ENCODE data around the gene NAALADL2.
"Not testable (repeated sequence)": the region's sequence is repeated elsewhere in the genome, so short reads cannot be mapped to it uniquely, and the experiment has no call there.

DNA sequence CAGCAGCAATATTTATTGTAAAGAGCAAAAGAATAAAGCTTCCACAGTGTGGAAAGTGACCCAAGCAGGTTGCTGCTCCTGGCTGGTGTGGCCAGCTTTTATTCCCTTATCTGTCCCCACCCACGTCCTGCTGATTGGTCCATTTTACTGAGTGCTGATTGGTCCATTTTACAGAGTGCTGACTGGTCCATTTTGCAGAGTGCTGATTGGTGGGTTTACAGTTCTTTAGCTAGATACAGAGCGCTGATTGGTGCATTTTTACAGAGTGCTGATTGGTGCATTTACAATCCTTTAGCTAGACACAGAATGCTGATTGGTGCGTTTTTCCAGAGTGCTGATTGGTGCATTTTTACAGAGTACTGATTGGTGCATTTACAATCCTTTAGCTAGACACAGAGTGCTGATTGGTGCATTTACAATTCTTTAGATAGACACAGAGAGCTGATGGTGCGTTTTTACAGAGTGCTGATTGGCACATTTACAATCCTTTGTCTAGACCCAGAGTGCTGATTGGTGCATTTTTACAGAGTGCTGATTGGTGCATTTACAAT is 601.8 kb downstream of the NAALADL2 start:
- TF ChIP-seq CTCF (IDR thresholded peaks at IDR 0.05); POLR2AphosphoS5 (IDR thresholded peaks at IDR 0.05; ENCODE audit: insufficient read depth in 1 of 2, low read depth in 1 of 2); POLR2A (IDR thresholded peaks at IDR 0.05): not testable (repeated sequence)

Data from vagina (tissue), 2 donors.